DMS53 (cell line): ENCODE measurements around the gene TRRAP.

Experiments
- DNase-seq: peaks from one replicate; lab custom pipeline; 2025; lab: John Stamatoyannopoulos, UW

TRRAP gene

DNA sequence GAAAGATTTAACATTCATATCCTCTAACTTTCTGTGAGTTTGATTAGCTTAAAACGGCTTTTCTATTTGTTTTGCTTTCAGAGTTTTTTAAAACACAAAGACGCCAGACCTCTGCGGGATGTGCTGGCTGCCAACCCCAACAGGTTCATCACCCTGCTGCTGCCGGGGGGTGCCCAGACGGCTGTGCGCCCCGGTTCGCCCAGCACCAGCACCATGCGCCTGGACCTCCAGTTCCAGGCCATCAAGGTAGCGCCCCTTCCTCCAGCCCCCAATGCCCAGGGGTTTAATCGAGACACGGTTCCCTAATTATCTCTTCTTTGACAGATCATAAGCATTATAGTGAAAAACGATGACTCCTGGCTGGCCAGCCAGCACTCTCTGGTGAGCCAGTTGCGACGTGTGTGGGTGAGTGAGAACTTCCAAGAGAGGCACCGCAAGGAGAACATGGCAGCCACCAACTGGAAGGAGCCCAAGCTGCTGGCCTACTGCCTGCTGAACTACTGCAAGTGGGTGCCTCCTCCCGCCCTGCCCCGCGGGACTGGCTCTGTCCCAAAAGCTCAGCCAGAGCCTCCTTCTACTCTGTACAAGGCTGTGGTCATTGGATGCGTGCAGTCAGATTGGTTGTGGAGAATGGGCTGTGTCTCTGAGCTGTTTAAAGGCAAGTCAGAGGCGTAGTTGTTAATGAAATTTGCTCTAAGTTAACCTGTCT is 71.2 kb downstream of the TRRAP start:
- no peak for DNase-seq

DNA sequence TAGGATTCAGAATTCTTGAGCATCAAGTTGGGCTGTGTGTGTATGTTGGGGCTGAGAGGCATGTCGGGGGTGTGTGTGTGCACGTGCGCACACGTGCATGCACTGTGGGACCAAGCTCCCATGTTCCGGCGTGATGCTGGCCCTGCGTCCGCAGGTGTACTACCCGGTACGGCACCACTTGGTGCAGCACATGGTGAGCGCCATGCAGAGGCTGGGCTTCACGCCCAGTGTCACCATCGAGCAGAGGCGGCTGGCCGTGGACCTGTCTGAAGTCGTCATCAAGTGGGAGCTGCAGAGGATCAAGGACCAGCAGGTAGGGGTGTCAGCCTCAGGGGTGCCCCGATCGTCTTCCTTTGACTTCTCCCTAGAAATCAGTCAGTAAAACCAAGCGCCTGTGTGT is 77.7 kb downstream of the TRRAP start:
- DNase-seq: no peak

DNA sequence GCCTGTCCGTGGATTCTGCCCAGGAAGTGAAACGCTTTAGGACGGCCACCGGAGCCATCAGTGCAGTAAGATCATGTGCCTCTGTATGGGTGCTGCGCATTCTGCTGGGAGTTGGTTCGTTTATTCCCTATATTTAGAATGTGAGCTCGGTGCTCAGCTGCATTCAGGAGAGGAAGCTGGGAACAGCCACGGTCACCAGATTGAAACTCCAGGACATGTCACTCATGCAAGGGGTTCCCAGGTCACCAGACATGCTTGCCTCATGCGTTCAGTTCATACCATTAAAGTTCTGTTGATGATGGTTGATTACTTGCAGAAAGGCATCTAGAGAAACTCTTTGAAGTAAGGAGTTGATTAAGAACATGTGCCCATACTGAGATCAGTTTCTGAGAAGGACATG is 78.1 kb downstream of the TRRAP start:
- no peak for DNase-seq

DNA sequence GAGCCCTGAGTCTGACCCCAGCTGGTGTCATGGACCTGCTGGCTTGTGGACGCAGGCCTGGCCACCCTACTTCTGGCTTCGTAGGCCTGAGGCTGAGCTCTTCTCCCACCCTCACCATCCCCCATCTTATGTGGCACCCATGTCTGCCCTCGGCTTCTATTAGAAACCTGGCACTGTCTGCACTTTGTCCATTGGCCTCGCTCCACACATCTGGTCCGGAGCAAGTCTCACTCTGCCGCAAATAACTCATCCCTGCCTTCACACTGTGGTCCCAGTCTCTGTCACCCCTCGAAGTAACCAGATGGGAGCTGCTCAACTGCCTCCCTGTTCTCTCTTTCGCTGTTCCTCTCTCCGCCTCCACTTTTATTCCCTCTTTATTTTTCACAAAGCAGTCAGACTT is 78.6 kb downstream of the TRRAP start:
- DNase-seq: no peak

GRCh38 chr7:98957766-98958165 is 79.4 kb downstream of the TRRAP start:
- no peak for DNase-seq

DNA sequence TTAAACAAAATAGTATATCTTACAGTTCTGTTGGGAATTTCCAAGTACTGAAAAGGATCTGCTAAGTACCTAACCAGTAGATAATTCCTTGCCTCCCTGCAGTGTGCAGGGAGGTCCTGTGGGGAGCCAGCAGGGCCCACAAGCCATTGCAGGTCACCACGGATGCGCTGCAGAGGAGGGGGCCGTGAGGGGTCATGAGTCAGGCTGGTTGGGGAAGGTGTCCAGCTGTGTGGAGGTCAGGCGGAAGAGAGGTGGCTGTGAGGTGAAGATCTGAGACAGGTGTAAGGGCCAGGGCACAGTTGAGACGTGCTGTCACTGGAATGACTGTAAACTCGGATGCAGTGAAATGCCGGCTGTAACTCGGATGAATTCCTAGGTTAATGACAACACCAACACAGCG is 80.6 kb downstream of the TRRAP start:
- DNase-seq: no peak

DNA sequence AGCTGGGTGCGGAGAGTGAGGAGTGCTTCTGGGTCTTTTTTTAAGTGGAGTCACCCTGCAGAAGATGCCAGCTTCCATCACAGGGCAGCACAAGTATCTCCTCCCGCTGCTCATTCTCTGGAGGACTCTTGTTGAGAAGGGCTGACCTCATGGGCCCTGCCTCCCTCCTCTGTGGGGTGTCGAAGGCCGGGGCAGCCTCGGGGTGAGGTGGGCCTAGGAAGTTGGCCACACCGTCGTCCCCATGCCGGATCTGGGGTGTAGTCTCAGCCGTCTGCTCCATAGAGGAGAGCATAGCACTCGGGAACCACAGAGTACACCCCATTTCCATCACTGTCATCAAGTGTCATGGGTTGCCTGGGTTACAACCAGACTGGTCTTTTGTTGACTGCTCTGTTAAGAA is 85.0 kb downstream of the TRRAP start:
- DNase-seq: no peak

DNA sequence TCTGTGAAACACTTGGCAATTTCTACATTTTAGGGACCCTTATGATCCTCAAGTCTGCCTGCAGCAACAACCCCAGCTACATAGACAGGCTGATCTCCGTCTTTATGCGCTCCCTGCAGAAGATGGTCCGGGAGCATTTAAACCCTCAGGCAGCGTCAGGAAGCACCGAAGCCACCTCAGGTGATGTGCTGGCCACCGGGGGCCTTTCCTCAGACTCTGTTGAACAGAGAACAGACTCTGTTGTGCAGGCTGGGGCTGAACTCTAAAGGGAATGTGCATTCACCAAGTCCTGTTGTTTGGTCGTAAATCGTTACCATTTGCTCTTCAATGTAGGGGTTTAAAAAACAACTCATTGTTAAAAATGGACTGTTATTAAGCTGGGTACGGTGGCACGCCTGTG is 86.3 kb downstream of the TRRAP start:
- no peak for DNase-seq

- no peak for DNase-seq
Measured at GRCh38 chr7:98968621-98969020, 90.3 kb downstream of the TRRAP start.

- no peak for DNase-seq
Measured at GRCh38 chr7:98969386-98969785, 91.1 kb downstream of the TRRAP start.

- no peak for DNase-seq
Measured at GRCh38 chr7:98970016-98970615, 91.8 kb downstream of the TRRAP start.

DNA sequence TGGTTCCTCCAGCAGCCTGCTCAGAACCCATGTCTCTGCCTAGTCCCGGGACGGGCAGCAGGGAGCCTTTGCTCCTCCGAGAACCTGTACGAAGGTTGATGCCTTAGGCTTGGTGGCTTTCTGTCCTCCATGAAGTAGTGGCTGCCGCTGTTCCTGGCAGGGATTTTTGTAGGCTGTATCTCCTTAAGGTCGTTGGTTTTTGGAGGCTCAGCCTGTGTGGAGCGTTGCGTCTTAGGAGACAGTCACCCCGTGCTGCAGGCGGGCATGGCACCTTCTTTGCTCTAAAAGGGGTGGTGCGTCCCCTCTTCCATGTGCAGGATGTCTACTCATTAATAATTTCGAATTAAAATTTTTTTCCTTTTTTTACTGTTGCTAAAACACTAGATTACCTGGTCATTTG is 92.5 kb downstream of the TRRAP start:
- DNase-seq: no peak

DNA sequence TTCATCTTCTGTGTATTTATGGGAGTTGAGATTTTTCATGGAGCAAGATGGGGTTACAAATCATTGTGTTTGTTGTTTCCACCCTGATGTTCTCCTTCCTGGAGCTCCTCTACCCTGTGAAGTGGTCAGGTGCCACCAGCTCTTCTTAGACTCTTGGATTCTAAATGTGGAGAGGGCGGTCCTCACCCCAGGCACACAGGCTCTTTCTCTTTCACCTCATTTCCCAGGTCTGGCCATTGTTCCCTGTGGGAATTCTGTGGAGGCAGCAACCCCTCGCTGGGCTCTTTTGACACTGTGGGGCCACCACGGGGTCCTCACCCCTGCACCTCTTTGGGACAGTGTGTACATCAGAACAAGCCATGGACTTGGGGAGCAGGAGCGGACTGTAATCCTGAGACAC is 95.9 kb downstream of the TRRAP start:
- DNase-seq: no peak

- DNase-seq: no peak
Measured at GRCh38 chr7:98974906-98975816, 96.8 kb downstream of the TRRAP start.

DNA sequence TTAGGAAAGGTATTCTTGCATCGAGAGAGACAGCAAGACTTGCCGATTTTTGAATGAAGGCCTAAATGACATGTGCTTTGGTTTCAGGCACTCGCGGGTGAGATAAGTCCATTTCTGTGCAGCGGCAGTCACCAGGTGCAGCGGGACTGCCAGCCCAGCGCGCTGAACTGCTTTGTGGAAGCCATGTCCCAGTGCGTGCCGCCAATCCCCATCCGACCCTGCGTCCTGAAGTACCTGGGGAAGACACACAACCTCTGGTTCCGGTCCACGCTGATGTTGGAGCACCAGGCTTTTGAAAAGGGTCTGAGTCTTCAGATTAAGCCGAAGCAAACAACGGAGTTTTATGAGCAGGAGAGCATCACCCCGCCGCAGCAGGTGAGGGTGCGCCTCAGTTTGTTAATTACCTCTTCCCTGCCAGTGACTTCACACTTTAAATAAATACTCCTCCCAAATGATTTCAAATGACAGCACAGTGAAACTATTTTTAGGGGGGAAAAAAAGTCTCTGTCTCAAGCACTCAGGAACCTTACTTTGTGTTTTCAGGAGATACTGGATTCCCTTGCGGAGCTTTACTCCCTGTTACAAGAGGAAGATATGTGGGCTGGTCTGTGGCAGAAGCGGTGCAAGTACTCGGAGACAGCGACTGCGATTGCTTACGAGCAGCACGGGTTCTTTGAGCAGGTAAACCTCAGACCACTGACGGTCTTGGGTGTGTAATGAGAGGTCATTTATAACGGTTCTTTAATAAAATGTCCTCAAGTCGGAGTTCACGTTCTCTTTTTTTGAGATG is 98.3 kb downstream of the TRRAP start:
- no peak for DNase-seq

- DNase-seq: no peak
Measured at GRCh38 chr7:98978672-98979071, 100.3 kb downstream of the TRRAP start.

DNA sequence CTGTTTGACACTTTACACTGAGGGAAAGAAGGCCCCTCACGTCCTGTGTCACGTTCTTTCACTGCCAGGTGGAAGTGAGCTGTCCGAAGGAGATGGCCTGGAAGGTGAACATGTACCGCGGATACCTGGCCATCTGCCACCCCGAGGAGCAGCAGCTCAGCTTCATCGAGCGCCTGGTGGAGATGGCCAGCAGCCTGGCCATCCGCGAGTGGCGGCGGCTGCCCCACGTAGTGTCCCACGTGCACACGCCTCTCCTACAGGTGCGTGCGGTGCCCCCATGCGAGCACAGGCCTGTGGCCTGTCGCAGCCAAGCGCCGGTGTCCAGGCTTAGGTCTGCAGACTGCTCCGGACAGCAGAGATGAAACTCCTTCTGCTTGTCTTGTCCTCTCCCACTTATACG is 103.4 kb downstream of the TRRAP start:
- no peak for DNase-seq

DNA sequence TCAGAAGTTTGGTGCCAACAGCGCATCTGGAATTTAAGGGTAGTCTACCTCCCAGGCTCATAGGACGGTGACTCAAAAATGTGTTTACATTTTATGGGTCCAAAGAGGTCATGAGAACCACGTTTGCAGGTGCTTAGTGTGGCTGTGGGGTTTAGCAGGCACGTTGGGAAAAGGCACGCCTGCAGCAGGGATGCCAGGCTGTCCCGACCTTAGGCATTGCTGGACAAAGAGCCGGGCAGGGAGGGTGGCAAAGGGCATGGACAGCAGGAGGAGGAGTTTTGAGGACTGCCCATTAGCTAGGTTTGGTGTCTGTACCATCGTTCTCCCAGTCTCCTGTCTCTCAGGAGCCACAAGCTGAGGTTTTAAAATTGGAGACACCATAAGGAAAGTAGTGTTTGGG is 104.4 kb downstream of the TRRAP start:
- no peak for DNase-seq

GRCh38 chr7:98984126-98984525 is 105.8 kb downstream of the TRRAP start:
- no peak for DNase-seq

DNA sequence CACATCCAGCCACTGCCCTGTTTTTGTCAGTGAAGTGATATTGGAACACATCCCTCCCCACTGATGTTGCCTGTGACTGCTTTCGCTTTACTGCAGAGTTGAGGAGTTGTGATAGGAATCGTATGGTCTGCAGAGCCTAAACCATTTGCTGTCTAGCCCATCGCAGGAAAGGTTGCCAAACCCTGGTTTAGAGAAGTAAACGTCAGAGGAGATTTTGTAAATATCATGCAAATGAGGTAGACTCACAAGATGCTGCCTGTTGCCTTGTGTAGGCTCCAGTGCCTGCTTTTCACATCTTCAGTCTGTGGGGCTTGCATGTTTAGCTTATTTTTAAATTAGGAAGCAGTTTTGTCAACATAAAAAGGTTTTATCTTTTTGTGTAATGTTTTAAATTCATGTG is 107.1 kb downstream of the TRRAP start:
- DNase-seq: no peak

GRCh38 chr7:98985945-98986344 is 107.6 kb downstream of the TRRAP start:
- DNase-seq: no peak

- no peak for DNase-seq
Measured at GRCh38 chr7:98988641-98989040, 110.3 kb downstream of the TRRAP start.
